SK-N-MC (cell line): ENCODE results near the gene PRCP.

Source experiments
- EZH2 ChIP-seq: fragments of 200-600 bp; sonication (generic); IDR thresholded peaks from one replicate; pipeline ENCODE4 v1.6.1; 2017; ENCODE audit warnings: antibody characterized with exemption
- FOXP2 ChIP-seq: optimal IDR thresholded peaks from 2 replicates; pipeline ENCODE3; 2011; ENCODE audit warnings: mild to moderate bottlenecking, moderate library complexity; ENCODE audit not compliant: insufficient read depth; ENCODE audit errors: extremely low read length, control extremely low read depth
- POLR2AphosphoS5 ChIP-seq: IDR thresholded peaks from 2 replicates; pipeline ENCODE4 v1.6.1; 2012; ENCODE audit warnings: mild to moderate bottlenecking, low read depth, low read length, borderline replicate concordance

DNA sequence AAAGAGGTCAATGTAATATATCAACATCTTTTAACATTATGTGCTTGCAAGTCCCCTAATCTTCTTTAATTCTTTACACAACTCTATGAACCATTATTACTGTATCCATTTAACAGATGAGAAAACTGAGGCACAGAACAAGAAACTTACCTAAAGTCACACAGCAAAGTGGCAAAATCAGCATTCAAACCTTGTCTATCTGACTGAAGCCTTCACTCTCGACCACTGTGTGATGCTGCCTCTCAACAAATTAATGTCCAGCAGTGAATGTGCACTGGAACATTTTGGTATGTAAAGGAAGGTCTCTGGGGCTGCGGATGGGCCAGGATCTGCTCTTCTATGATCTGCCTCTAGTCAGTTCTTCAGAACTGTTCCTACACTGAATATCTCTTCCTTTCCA lies 42.1 kb downstream of the PRCP start:
- TF ChIP-seq POLR2AphosphoS5: no peak
- no peak for TF ChIP-seq EZH2
- no peak for TF ChIP-seq FOXP2
